Ascending aorta (tissue), 2 donors: ENCODE data around the gene UBR1. TPM values are rescaled to one million over a fixed set of nuclear protein-coding genes. Genes with fewer than 3 reads are reported as not detected.
A peak's percentile ranks its signal among the peaks of the same experiment; 100 is the strongest.

ENCODE experiments used
- DNase-seq, 2 donors: peaks; one replicate each; pipeline ENCODE4 v3.0.0-alpha.2; 2019; ENCODE audit warnings: low spot score in 2 of 2
- H3K27ac ChIP-seq, 2 donors: fragments of 200-600 bp; sonication (generic); one replicate each; pipeline ENCODE4 v1.5.1; 2016 to 2017; ENCODE audit warnings: mild to moderate bottlenecking in 1 of 2
- H3K27me3 ChIP-seq: fragments of 200-600 bp; sonication (generic); one replicate; pipeline ENCODE4 v1.5.1; 2017
- H3K36me3 ChIP-seq, 2 donors: fragments of 200-600 bp; sonication (generic); one replicate each; pipeline ENCODE4 v1.5.1; 2016
- H3K4me1 ChIP-seq, 2 donors: fragments of 200-600 bp; sonication (generic); one replicate each; pipeline ENCODE4 v1.5.1; 2016 to 2017; ENCODE audit warnings: mild to moderate bottlenecking in 1 of 2
- H3K4me3 ChIP-seq, 2 donors: fragments of 200-600 bp; sonication (generic); one replicate each; pipeline ENCODE4 v1.5.1; 2016 to 2017; ENCODE audit warnings: mild to moderate bottlenecking in 1 of 2
- H3K9me3 ChIP-seq, 2 donors: fragments of 200-600 bp; sonication (generic); one replicate each; pipeline ENCODE4 v1.5.1; 2016
- intact Hi-C: fragments of 100-400 bp; cut with DNase I; formaldehyde crosslinking; loops from one replicate; pipeline ENCODE4 v1.15.1; 2023
- total RNA-seq: library from RNA; depleted of rRNA; stranded (reverse); fragments of >200 nt; gene quantifications from one replicate; pipeline ENCODE4 v1.1.0, GENCODE V29; 2016
- TF ChIP-seq, protein P1 (sequence below), 3 experiments: fragments of 200-600 bp in 2 of 3; fragments of 450-650 bp in 1 of 3; sonication (generic) in 2 of 3; IDR thresholded peaks; one replicate each; pipeline ENCODE4 v1.5.1; 2016 to 2019; ENCODE audit warnings: antibody characterized with exemption in 3 of 3, mild to moderate bottlenecking in 1 of 3, moderate library complexity in 1 of 3

Gene UBR1
- total RNA-seq, 1 donor from 2014 or later: 8.2 TPM

DNA sequence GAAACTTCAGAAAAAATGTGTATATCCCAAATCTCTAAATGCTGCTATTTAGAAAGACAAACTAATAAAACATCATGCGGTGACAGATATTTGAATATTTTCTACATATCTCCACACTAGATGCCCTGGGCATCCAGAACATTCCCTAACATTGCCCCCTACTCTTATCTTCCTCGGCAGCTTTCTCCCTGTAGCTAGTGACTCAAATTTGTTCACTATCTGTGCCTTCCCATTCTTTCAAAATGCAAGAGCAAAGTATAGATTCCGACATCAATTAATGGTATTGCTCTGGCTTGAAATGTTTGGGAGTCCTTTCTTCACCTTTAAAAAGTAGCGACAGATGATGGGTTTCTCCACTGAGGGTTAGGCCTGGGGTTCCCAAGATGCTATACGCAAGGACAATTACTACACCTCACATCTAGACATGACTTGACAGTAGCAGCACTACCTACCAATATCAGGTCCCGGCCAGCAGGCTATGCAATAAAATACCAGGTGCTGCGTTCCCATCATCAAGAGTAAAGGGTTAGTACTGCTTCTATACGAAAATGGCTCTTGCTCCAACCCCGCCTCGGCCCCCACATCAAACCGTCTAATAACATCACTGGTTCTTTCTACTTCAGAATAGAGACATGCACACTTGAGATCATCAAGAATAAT is 631 bp downstream of the UBR1 start:
- TF ChIP-seq, protein P1, sequence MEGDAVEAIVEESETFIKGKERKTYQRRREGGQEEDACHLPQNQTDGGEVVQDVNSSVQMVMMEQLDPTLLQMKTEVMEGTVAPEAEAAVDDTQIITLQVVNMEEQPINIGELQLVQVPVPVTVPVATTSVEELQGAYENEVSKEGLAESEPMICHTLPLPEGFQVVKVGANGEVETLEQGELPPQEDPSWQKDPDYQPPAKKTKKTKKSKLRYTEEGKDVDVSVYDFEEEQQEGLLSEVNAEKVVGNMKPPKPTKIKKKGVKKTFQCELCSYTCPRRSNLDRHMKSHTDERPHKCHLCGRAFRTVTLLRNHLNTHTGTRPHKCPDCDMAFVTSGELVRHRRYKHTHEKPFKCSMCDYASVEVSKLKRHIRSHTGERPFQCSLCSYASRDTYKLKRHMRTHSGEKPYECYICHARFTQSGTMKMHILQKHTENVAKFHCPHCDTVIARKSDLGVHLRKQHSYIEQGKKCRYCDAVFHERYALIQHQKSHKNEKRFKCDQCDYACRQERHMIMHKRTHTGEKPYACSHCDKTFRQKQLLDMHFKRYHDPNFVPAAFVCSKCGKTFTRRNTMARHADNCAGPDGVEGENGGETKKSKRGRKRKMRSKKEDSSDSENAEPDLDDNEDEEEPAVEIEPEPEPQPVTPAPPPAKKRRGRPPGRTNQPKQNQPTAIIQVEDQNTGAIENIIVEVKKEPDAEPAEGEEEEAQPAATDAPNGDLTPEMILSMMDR (IDR thresholded peaks at IDR 0.05): no peak
- H3K4me1 ChIP-seq: peaks cover 0 to 14% of the 10 kb centered on the region in 2 donors
- no peaks in the 10 kb centered on the region for H3K27me3 ChIP-seq
- H3K27ac ChIP-seq: peak overlapping the region; percentile 82 to 95
- peak overlapping the region; percentile 68 to 76 for H3K4me3 ChIP-seq
- peaks cover under 1 to 5% of the 10 kb centered on the region in 2 donors for H3K36me3 ChIP-seq
- DNase-seq: no peak
- intact Hi-C loops: loop anchor here (5.0 kb wide), 1 partner anchor 77 kb away; no protein-coding TSS in a partner anchor
- H3K9me3 ChIP-seq: no peaks in the 10 kb centered on the region

DNA sequence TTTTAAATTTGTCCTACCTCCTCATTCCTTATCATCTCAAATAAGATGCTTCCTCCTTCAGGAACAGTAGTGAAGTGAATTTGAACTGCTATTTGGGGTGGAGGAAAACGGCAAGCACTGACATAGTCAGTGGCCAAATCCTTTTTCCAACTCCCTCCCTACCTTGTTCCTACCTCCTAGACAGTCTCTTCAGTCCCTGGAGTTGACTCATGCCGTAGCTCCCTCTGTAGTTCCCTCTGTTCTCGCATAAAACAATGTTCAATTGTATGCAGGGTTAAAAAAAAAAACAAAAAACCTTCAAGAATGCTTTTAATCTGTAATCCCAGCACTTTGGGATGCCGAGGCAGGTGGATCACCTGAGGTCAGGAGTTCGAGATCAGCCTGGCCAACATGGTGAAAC is 1.4 kb downstream of the UBR1 start:
- Histone ChIP-seq H3K4me3 (peak overlapping the region; percentile 68 to 76), H3K9me3 (no peaks in the 10 kb centered on the region), H3K27me3 (no peaks in the 10 kb centered on the region), H3K36me3 (peaks cover 6 to 10% of the 10 kb centered on the region in 2 donors), H3K4me1 (peaks cover 0 to 14% of the 10 kb centered on the region in 2 donors), H3K27ac (peak overlapping the region in 1 of 2 donors; percentile 82)
- DNase-seq: no peak
- intact Hi-C loops: no loop called here
- TF ChIP-seq, protein P1 (IDR thresholded peaks at IDR 0.05): no peak

DNA sequence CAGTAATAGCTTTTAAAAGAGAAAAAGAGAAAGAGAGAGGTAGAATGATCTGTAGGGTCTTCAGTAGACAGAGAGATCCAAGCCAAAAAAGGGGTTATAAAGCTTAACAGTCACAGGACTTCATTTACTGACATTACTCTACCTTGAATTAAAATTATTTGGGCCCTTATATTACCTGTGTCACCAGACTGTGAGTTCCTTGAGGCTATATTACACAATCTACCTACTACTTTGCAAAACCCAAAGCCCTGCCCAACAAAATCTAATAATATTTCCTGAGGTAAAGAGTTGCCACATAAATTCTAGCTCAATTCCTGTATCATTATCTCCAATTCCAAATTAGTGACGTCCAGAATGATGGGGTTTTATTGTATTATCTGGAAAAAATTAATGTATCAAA is 1.9 kb downstream of the UBR1 start:
- DNase-seq: no peak
- no peak overlapping the region for H3K27ac ChIP-seq
- TF ChIP-seq, protein P1 (IDR thresholded peaks at IDR 0.05): no peak
- peaks cover 0 to 14% of the 10 kb centered on the region in 2 donors for H3K4me1 ChIP-seq
- no peak overlapping the region for H3K4me3 ChIP-seq
- H3K36me3 ChIP-seq: peaks cover 10% of the 10 kb centered on the region in 2 donors
- intact Hi-C loops: no loop called here
- no peaks in the 10 kb centered on the region for H3K9me3 ChIP-seq
- H3K27me3 ChIP-seq: no peaks in the 10 kb centered on the region

DNA sequence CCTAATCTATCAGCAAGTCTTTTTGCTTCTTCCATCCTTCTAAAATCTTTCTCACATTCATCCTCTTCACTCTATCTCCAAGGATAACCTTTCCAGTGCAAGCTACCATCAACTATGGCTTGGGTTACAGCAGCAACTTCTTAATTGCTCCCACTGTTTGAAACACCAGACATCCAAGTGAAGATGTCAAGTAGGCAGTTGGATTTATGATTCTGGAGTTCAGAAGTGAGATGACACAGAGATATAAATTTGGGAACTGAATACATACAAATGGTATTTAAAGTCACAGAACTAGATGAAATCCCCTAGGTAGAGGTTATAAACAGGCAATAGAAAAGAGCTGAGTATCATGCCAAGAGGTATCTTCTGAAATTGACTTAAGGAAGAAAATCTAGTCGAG is 3.7 kb downstream of the UBR1 start:
- H3K9me3 ChIP-seq: no peaks in the 10 kb centered on the region
- H3K4me1 ChIP-seq: peaks cover 0 to 14% of the 10 kb centered on the region in 2 donors
- TF ChIP-seq, protein P1 (IDR thresholded peaks at IDR 0.05): no peak
- peaks cover 10% of the 10 kb centered on the region in 2 donors for H3K36me3 ChIP-seq
- DNase-seq: no peak
- no peak overlapping the region for H3K27ac ChIP-seq
- no peak overlapping the region for H3K4me3 ChIP-seq
- H3K27me3 ChIP-seq: no peaks in the 10 kb centered on the region
- intact Hi-C loops: no loop called here

DNA sequence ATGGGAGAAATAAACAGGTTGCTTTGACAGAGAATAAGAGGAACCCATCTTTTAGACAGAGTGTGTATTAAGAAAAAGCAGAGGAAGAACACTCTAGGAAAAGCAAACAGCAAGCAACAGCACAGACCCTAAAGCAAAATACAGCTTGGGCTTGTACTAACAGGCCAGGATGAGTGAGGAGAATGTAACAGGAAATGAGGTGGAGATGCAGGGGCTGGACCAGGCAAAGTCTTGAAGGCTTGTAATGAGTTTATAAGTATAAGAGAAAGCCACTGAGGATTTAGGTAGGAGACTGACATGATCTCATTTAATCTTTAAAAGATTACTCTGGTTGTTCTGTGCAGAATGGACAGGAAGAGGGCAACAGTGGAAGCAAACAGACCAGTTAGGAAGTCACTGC is 4.9 kb downstream of the UBR1 start:
- Histone ChIP-seq H3K36me3 (peaks cover 10% of the 10 kb centered on the region in 2 donors), H3K27me3 (no peaks in the 10 kb centered on the region), H3K4me3 (no peak overlapping the region), H3K9me3 (no peaks in the 10 kb centered on the region), H3K27ac (no peak overlapping the region), H3K4me1 (peaks cover 0 to 9% of the 10 kb centered on the region in 2 donors)
- TF ChIP-seq, protein P1 (IDR thresholded peaks at IDR 0.05): no peak
- DNase-seq: no peak
- intact Hi-C loops: no loop called here
